ENCODE measurements around the gene NTNG2. TPM values are rescaled to one million over a fixed set of nuclear protein-coding genes. Genes with fewer than 3 reads are reported as not detected.

The NTNG2 gene
- total RNA-seq, 4 donors from 2014 or later: 0.44 to 3.2 TPM; not detected in 2

DNA sequence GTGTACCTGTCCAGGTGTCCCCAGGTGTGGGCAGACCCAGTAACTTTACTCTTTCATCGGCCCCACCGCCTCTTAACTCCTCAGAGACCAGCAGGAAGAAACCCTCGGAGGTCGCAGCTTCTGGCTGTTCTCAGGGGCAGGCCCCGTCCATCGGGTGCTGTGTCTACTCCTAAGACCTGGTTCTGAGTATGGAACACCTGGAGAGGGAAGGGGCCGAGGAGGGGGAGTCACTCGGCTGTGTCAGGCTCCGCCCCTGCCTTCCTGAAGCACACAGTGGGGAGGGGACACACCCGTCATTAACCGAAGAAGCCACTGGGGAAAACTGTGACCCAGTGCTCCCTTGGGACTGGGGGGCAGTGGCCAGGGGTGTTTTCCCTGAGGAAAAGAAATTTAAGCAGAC, 22.3 kb downstream of the NTNG2 start:
- TF ChIP-seq, protein P1, sequence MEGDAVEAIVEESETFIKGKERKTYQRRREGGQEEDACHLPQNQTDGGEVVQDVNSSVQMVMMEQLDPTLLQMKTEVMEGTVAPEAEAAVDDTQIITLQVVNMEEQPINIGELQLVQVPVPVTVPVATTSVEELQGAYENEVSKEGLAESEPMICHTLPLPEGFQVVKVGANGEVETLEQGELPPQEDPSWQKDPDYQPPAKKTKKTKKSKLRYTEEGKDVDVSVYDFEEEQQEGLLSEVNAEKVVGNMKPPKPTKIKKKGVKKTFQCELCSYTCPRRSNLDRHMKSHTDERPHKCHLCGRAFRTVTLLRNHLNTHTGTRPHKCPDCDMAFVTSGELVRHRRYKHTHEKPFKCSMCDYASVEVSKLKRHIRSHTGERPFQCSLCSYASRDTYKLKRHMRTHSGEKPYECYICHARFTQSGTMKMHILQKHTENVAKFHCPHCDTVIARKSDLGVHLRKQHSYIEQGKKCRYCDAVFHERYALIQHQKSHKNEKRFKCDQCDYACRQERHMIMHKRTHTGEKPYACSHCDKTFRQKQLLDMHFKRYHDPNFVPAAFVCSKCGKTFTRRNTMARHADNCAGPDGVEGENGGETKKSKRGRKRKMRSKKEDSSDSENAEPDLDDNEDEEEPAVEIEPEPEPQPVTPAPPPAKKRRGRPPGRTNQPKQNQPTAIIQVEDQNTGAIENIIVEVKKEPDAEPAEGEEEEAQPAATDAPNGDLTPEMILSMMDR (IDR thresholded peaks at IDR 0.05; ENCODE audit: low read depth): no peak

DNA sequence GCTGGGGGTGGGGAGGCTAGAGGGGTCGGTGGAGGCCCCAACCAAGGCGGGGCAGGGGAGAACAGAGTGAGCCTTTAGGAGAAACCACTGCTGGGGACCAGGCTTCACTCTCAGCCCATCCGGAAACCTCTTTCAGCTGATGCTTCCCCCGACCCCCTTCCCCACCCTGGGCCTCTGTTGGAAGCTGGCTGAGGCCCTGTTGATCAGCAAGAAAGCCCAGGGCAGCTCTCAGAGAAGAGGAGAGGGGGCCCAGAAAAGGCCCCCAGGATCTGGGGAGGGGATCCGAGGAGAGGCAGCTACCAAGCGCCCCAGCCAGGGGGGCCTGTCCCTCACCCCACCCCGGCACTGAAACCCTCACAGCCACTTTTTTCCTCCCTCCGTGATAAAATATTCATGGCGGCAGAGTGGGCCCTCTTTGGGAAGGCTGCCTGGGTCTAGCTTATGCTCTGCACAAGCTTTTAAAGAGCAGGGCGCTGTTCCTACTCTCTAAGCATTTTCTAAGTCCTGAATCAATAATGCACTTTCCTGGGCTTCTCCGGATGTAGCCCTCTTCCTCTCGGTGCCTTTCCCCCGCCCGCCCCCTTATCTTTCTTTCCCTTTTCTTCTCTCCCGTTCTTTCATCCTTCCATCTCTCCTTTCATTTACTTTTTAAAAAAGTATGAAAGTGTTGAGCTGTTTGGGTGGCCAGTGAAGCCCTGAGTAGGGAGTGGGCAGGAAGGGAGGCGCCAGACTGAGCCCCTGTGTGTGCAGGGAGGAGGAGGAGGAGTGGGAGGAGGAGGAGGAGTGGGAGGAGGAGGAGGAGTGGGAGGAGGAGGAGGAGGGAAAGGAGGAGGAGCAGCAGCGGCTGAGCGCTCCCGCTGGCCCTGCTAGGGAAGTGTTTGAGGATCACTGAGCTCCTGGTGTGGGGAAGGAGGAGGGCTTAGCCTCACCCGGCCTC, 23.5 kb downstream of the NTNG2 start:
- TF ChIP-seq, protein P1 (IDR thresholded peaks at IDR 0.05; ENCODE audit: low read depth): no peak

DNA sequence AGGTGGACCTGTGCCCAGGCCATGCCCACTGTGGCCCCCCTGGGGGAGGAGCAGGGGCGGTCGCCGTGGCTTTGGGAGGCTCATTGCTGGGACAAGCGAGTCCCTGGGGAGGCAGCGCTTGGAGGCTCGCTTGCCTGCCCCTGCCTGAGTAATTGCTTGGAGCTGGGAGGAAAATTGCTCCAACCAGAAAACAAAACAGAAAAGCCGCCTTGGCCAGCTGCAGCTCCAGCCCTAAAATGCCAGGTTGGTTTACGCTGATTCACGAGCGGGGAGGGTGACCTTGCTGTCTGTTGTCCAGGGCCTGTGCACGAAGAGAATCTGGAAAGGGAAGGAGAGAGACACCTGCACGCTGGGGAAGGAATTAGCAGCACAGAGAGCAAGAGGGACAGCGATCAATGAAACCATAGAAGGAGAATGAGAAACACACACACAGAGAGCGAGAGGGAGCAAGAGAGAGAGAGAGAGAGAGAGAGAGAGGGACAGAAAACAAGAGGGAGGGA, 25.3 kb downstream of the NTNG2 start:
- TF ChIP-seq, protein P1 (IDR thresholded peaks at IDR 0.05; ENCODE audit: low read depth): no peak

DNA sequence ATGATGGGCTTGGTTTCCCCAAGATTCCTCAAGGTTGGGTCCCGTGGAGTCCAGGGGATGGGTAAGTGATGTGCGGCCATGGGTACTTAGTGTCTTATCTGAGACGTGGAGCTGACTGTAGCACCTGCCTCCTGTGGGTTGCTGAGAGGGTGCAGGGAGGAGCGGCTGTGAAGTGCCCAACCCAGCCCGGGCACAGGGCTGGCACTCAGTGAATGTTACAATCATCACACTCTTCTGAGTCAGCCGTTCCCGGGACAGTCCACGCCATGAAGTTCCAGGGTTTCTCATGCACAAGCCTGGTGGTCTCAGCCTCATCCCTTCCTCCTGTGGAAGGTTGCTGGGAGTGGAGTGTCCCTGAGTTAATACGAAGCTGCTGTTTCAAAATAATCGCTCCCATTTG, 29.1 kb downstream of the NTNG2 start:
- TF ChIP-seq, protein P1 (IDR thresholded peaks at IDR 0.05; ENCODE audit: low read depth): no peak

DNA sequence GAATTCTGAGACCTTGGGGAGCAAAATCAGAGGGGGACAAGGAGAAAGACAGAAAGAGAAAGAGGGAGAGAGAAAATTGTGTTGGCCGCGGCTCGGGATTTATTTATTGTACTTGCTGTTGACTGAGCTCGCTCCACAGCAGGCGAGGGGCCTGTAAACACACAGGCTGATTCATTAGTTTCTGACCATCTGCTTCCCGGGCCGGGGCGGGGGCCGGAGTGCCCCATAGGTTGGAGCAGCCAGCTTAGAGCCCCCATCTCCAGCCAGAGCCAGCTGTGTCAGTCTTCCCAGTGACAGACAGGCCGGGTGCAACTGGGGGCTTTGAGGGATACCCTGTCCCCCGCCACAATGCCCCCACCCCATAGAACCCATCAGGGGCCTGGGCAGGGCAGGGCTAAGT, 30.9 kb downstream of the NTNG2 start:
- TF ChIP-seq, protein P1 (IDR thresholded peaks at IDR 0.05; ENCODE audit: low read depth): no peak

DNA sequence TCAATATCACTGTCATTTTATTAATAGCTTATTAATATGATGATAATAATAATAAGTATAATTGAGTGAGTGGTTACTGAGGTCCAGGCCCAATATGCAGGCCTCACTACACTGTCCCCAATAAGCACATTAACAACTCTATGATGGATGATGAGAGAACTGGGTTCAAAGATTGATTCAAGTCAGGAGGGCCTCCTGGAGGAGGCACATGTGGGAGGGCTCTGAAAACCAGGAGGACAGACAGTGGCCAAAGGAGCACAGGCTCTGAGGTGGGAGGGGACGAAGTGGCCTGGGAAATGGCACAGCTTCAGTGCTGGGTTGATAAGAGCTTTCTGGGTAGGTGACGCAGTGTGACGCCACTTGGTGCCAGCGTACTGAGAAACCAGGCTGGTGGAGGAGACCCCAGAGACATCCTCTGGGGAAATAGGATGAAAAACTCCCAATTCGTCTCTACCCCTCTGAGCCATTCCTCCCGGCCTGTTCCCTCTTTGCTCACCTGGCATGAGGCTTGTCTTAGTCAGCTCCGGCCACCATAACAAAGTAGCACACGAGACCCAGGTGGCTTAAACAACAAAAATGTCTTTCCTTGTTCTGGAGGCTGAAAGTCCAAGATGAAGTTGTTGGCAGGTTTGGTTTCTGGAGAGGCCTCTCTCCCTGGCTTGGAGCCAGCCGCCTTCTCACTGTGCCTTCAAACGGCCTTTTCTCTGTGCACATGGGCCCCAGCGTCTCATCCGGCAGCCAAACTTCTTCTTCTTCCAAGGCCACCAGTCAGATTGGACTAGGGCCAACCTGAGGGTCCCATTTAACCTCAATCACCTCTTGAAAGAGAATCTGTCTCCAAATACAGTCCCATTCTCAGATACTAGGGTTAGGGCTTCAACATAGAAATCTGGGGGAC, 31.6 kb downstream of the NTNG2 start:
- TF ChIP-seq, protein P1 (IDR thresholded peaks at IDR 0.05; ENCODE audit: low read depth): no peak

DNA sequence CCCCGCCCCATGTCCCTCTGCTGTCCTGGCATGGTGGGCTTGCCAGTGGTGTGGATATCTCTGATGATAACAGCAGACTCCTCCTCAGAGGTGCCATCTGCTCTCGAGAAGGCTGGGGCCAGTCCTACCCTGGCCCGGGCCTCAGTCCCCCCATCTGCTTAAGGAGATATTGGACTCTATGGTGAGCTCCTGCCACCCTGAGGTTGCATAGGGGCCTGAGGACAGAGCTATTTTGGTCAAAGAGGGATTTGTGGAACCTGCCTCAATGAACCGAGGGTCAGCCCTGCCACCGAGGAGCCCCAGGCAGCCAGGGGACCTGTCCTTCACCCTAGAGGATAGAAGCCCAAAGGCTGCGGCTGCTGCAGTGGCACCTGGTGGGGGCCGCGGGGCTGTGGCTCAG, 32.6 kb downstream of the NTNG2 start:
- TF ChIP-seq, protein P1 (IDR thresholded peaks at IDR 0.05; ENCODE audit: low read depth): no peak
